ENCODE results near the gene NACC2. TPM values are rescaled to one million over a fixed set of nuclear protein-coding genes. Genes with fewer than 3 reads are reported as not detected.

NACC2 gene
- total and polyA plus RNA-seq, 9 of the 15 experiments (the other 6 are each of a cell fraction or from before 2014, with no cell fraction given): 0.70 to 25.1 (median 5.6) TPM

DNA sequence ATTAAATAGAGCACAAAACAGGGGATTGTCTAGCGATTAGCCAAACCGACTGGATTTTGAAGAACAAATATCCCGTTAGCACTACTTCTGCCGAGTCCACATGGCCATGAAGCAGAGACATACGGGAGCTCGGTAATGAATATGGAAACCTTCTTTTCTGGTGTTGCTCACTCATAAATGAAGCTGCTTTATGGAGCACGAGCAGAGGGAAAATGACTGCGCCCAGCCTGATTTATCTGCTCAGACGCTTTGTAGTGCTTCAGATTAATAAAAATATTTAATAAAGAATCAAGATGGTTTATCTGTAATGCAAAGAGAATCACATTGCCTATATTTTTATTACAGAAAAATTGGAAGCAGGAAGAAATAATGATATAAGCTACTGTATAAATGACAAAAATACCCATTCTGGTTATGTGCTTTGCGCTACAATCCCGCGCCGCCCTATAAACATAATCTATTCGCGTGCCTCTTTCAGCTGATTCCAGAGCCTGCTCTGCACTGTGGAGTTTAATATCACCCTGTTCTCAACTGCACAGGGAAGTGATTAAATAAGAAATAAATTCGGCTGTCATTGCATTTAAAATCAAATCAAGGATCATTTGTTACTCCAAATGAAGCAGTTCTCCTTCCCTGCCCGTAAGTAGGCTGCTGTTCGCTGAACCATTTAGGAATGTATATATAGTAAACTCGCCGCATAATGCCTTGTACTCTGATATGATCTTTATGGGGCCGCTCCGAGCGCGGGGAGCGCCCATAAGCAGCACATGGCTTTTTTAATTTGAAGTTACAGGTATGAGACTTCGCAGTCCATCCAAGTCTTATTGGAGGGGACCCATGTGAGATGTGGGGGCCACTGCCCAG lies 111.6 kb downstream of the NACC2 start:
- ChIA-PET POLR2A (interaction anchor here (0.5 to 0.7 kb wide), 3 partner anchors 13 to 1041 kb away, joined by 3 to 4 read pairs (median 3); no protein-coding TSS in a partner anchor), CTCF (ENCODE audit: low intra/inter-chr PET ratio) (interaction anchor here (0.5 to 0.6 kb wide), 2 partner anchors 186 to 188 kb away, joined by 3 to 4 read pairs; no protein-coding TSS in a partner anchor)
- H3K9me3 ChIP-seq (replicated peaks; ENCODE audit: control insufficient read depth, insufficient read depth, low read depth, low read length): no peaks in the 10 kb centered on the region
- H3K4me2 ChIP-seq (ENCODE audit: insufficient read depth, low read length): peak overlapping the region; percentile 59; the same call in 1 of the 2 replicates
- H3K4me3 ChIP-seq: no peak overlapping the region
- H3K79me2 ChIP-seq (ENCODE audit: control insufficient read depth, insufficient read depth, low read length): no peaks in the 10 kb centered on the region
- H3K9me1 ChIP-seq (ENCODE audit: control insufficient read depth, insufficient read depth, low read length): no peaks in the 10 kb centered on the region
- DNase-seq (ENCODE audit: extremely low read depth in 1 of 4, low spot score in 3 of 4): peak in 1 of 4 experiments; percentile 53
- intact Hi-C loops (cut with micrococcal nuclease): loop anchor here (5.0 kb wide), 1 partner anchor 186 kb away; no protein-coding TSS in a partner anchor
- peaks cover 17 to 39% of the 10 kb centered on the region in 2 experiments; a peak in 4 of 5 replicates for H3K27me3 ChIP-seq (ENCODE audit: control insufficient read depth in 2 of 2, insufficient read depth in 2 of 2, low read length in 2 of 2)
- BruUV-seq (replicated peaks): no TSS peak
- ATAC-seq: peak; percentile 53
- peak overlapping the region in 1 of 2 experiments; percentile 84; a peak in 2 of 4 replicates for H3K9ac ChIP-seq (ENCODE audit: insufficient read depth in 1 of 2, low read depth in 2 of 2, low read length in 2 of 2)
- H3K27ac ChIP-seq (ENCODE audit: extremely low read depth, low read depth, low read length): no peak overlapping the region
- in situ Hi-C loops (cut with MboI): loop anchor here (5.0 kb wide), 1 partner anchor 129 kb away; no protein-coding TSS in a partner anchor
- H3K36me3 ChIP-seq (ENCODE audit: control insufficient read depth, insufficient read depth, low read length): no peaks in the 10 kb centered on the region
- 0 out of 2 replicates have a peak, but pooled peaks cover 3% of the 10 kb centered on the region for H4K20me1 ChIP-seq (replicated peaks; ENCODE audit: control insufficient read depth, insufficient read depth, low read length)
- FAIRE-seq: peak; percentile 51
- H3K4me1 ChIP-seq (replicated peaks in 1 of 2; ENCODE audit: control insufficient read depth in 2 of 2, insufficient read depth in 2 of 2, low read length in 2 of 2): peaks cover 23 to 76% of the 10 kb centered on the region in 2 experiments
- WGBS (ENCODE audit: insufficient coverage, low coverage, missing lambda C conversion rate): 5% methylated on average over 26 of the region's 26 CpGs
- 0 out of 2 replicates have a peak overlapping the region, but pooled peaks have one; percentile 30 for H2AFZ ChIP-seq (ENCODE audit: low read depth, low read length)
- TF ChIP-seq FOXA1 (IDR thresholded peaks at IDR 0.05; ENCODE audit: borderline replicate concordance): no peak
- TF ChIP-seq ZNF165 (CRISPR knock-in tag; IDR thresholded peaks at IDR 0.05; ENCODE audit: borderline replicate concordance): no peak
- TF ChIP-seq, protein P1, sequence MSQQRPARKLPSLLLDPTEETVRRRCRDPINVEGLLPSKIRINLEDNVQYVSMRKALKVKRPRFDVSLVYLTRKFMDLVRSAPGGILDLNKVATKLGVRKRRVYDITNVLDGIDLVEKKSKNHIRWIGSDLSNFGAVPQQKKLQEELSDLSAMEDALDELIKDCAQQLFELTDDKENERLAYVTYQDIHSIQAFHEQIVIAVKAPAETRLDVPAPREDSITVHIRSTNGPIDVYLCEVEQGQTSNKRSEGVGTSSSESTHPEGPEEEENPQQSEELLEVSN (IDR thresholded peaks at IDR 0.05; ENCODE audit: borderline replicate concordance in 1 of 2, extremely low read depth in 1 of 2, insufficient read depth in 1 of 2, insufficient read length in 1 of 2, low read depth in 1 of 2, low read length in 1 of 2, poor library complexity in 1 of 2, severe bottlenecking in 1 of 2): peak; percentile 54 to 96
- TF ChIP-seq CBX2 (IDR thresholded peaks at IDR 0.05; ENCODE audit: insufficient read depth, low read length, poor library complexity, severe bottlenecking): peak; percentile 37
- TF ChIP-seq TEAD1 (CRISPR knock-in tag; IDR thresholded peaks at IDR 0.05): peak in 1 of 2 experiments; percentile 45; a peak in 1 of 4 replicates
- TF ChIP-seq, protein P2, sequence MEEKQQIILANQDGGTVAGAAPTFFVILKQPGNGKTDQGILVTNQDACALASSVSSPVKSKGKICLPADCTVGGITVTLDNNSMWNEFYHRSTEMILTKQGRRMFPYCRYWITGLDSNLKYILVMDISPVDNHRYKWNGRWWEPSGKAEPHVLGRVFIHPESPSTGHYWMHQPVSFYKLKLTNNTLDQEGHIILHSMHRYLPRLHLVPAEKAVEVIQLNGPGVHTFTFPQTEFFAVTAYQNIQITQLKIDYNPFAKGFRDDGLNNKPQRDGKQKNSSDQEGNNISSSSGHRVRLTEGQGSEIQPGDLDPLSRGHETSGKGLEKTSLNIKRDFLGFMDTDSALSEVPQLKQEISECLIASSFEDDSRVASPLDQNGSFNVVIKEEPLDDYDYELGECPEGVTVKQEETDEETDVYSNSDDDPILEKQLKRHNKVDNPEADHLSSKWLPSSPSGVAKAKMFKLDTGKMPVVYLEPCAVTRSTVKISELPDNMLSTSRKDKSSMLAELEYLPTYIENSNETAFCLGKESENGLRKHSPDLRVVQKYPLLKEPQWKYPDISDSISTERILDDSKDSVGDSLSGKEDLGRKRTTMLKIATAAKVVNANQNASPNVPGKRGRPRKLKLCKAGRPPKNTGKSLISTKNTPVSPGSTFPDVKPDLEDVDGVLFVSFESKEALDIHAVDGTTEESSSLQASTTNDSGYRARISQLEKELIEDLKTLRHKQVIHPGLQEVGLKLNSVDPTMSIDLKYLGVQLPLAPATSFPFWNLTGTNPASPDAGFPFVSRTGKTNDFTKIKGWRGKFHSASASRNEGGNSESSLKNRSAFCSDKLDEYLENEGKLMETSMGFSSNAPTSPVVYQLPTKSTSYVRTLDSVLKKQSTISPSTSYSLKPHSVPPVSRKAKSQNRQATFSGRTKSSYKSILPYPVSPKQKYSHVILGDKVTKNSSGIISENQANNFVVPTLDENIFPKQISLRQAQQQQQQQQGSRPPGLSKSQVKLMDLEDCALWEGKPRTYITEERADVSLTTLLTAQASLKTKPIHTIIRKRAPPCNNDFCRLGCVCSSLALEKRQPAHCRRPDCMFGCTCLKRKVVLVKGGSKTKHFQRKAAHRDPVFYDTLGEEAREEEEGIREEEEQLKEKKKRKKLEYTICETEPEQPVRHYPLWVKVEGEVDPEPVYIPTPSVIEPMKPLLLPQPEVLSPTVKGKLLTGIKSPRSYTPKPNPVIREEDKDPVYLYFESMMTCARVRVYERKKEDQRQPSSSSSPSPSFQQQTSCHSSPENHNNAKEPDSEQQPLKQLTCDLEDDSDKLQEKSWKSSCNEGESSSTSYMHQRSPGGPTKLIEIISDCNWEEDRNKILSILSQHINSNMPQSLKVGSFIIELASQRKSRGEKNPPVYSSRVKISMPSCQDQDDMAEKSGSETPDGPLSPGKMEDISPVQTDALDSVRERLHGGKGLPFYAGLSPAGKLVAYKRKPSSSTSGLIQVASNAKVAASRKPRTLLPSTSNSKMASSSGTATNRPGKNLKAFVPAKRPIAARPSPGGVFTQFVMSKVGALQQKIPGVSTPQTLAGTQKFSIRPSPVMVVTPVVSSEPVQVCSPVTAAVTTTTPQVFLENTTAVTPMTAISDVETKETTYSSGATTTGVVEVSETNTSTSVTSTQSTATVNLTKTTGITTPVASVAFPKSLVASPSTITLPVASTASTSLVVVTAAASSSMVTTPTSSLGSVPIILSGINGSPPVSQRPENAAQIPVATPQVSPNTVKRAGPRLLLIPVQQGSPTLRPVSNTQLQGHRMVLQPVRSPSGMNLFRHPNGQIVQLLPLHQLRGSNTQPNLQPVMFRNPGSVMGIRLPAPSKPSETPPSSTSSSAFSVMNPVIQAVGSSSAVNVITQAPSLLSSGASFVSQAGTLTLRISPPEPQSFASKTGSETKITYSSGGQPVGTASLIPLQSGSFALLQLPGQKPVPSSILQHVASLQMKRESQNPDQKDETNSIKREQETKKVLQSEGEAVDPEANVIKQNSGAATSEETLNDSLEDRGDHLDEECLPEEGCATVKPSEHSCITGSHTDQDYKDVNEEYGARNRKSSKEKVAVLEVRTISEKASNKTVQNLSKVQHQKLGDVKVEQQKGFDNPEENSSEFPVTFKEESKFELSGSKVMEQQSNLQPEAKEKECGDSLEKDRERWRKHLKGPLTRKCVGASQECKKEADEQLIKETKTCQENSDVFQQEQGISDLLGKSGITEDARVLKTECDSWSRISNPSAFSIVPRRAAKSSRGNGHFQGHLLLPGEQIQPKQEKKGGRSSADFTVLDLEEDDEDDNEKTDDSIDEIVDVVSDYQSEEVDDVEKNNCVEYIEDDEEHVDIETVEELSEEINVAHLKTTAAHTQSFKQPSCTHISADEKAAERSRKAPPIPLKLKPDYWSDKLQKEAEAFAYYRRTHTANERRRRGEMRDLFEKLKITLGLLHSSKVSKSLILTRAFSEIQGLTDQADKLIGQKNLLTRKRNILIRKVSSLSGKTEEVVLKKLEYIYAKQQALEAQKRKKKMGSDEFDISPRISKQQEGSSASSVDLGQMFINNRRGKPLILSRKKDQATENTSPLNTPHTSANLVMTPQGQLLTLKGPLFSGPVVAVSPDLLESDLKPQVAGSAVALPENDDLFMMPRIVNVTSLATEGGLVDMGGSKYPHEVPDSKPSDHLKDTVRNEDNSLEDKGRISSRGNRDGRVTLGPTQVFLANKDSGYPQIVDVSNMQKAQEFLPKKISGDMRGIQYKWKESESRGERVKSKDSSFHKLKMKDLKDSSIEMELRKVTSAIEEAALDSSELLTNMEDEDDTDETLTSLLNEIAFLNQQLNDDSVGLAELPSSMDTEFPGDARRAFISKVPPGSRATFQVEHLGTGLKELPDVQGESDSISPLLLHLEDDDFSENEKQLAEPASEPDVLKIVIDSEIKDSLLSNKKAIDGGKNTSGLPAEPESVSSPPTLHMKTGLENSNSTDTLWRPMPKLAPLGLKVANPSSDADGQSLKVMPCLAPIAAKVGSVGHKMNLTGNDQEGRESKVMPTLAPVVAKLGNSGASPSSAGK (IDR thresholded peaks at IDR 0.05): peak; percentile 88

All from K562 (cell line).